ENCODE results near the gene STX5. TPM values are rescaled to one million over a fixed set of nuclear protein-coding genes. Genes with fewer than 3 reads are reported as not detected.
A peak's percentile ranks its signal among the peaks of the same experiment; 100 is the strongest.

The STX5 gene
- total RNA-seq, 4 donors from 2014 or later = 16.2 to 26.0 (median 24.9) TPM

DNA sequence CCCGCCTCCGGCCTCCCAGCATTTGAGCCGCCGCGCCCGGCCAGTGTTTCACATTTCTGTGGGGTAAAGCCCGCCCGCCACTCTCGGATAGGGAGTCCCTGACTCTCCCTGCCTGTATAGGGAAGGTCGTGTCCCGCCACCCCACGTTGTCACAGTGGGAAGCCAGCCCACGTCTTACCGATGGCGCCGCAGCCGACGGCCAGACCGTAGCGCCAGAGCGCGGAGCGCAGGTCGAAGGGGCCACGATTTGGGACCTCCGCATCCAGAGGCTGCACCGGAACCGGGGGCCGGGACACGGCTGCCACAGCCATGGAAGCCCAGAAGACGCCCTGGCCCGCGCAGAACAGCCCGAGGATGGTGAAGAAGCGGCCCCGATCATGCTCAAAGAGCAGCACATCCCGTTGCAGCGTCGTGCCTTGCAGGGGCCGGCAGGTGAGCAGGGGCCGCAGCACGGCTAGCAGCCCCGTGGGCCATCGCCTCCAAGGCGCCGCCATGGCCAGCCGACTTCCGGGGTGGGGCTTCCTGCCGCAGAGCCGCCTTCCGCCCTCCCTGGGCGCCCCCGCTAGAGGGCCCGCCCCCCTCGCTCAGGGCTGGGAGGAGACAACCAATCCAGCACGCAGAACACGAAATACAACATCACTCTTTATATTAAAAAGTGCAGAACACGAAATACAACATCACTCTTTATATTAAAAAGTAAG is 40.2 kb downstream of the STX5 start, which contains the start of gene TMEM223:
TSS of gene TMEM223 (minus strand) at position 506 of the 701 bp plus-strand sequence. CDS start at position 494, 12 bp downstream.
- peaks cover 3 to 58% of the 10 kb centered on the region in 2 donors for H3K36me3 ChIP-seq
- peak; percentile 34 to 48 for ATAC-seq
- no peaks in the 10 kb centered on the region for H3K27me3 ChIP-seq
- DNase-seq = peak; percentile 64 to 78
- peak; percentile 35 to 49 for TF ChIP-seq POLR2A (IDR thresholded peaks at IDR 0.05)
- peak in 4 of 5 experiments; percentile 22 to 44 (median 31) for TF ChIP-seq CTCF (IDR thresholded peaks at IDR 0.05 in 4 of 5, conservative IDR thresholded peaks at IDR 0.05 in 1 of 5)
- peak within 1 kb of the TSS; percentile 73 to 90 (median 80) for H3K27ac ChIP-seq
- H3K4me3 ChIP-seq = peak within 1 kb of the TSS; percentile 75 to 95 (median 86)
- intact Hi-C loops (cut with DNase I; ENCODE audit: low total_unique reads) = no loop called here
- H3K4me1 ChIP-seq = peaks cover 31 to 38% of the 10 kb centered on the region in 2 donors
- no peaks in the 10 kb centered on the region for H3K9me3 ChIP-seq
- in situ Hi-C loops (cut with MboI; ENCODE audit: low sequenced_read_pairs in 4 of 4) = no loop called here

DNA sequence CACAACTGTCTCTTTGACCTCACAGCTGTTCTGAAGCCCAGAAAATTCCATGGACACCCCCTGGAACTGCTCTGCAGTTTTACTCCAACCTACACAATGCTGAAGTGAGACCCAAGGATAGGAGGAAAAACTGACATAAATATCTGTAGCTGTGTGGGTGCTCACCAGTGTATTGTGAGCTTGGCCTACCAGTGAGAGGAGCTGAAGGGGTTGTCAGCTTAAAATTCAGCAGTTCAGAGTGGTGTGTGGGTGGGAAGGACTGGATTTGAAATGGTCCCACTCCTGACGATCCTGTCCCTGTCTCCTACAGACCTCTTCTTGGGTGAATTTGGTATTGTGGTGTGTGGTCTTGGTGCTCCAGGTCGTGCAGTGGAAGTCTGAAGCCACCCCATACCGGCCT is 42.3 kb downstream of the STX5 start:
- intact Hi-C loops (cut with DNase I; ENCODE audit: low total_unique reads) (loop anchor here (10.0 kb wide), 1 partner anchor 145 kb away; the partner anchor contains the start of gene GANAB), in situ Hi-C loops (cut with MboI; ENCODE audit: low sequenced_read_pairs in 4 of 4) (loop anchor here (5.0 to 10.0 kb wide), 2 partner anchors 73 to 75 kb away; no protein-coding TSS in a partner anchor)
- TF ChIP-seq POLR2A (IDR thresholded peaks at IDR 0.05) (no peak), CTCF (IDR thresholded peaks at IDR 0.05 in 4 of 5, conservative IDR thresholded peaks at IDR 0.05 in 1 of 5) (no peak)
- H3K36me3 ChIP-seq = peaks cover 0 to 44% of the 10 kb centered on the region in 2 donors
- H3K4me1 ChIP-seq = peaks cover 42 to 47% of the 10 kb centered on the region in 2 donors
- H3K27me3 ChIP-seq = no peaks in the 10 kb centered on the region
- H3K27ac ChIP-seq = no peak overlapping the region
- DNase-seq = no peak
- H3K9me3 ChIP-seq = no peaks in the 10 kb centered on the region
- no peak for ATAC-seq
- no peak overlapping the region for H3K4me3 ChIP-seq

DNA sequence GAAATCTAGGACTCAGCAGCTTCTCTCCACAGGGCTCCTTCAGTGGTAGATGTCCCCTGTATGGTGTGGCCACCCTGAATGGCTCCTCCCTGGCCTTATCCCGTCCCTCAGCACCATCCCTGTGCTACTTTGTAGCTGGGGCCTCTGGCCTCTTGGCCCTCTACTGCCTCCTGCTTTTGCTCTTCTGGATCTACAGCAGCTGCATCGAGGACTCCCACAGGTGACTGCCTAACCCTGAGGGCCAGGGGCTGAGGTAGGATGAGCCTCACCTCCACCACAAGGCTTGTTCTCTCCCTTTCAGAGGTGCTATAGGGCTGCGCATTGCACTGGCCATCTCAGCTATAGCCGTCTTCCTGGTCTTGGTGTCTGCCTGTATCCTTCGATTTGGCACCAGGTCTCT is 42.9 kb downstream of the STX5 start:
- no peak for ATAC-seq
- H3K4me1 ChIP-seq = peaks cover 42 to 47% of the 10 kb centered on the region in 2 donors

More for the DNA sequence above, 42.9 kb downstream of the STX5 start:
- peak overlapping the region in 1 of 4 donors; percentile 97 for H3K4me3 ChIP-seq
- intact Hi-C loops (cut with DNase I; ENCODE audit: low total_unique reads) = loop anchor here (10.0 kb wide), 1 partner anchor 144 kb away; the partner anchor contains the start of gene GANAB
- no peaks in the 10 kb centered on the region for H3K9me3 ChIP-seq
- H3K27ac ChIP-seq = peak overlapping the region in 1 of 4 donors; percentile 90
- H3K36me3 ChIP-seq = peaks cover 0 to 38% of the 10 kb centered on the region in 2 donors
- in situ Hi-C loops (cut with MboI; ENCODE audit: low sequenced_read_pairs in 4 of 4) = loop anchor here (5.0 to 10.0 kb wide), 2 partner anchors 73 to 76 kb away; no protein-coding TSS in a partner anchor
- TF ChIP-seq CTCF (IDR thresholded peaks at IDR 0.05 in 4 of 5, conservative IDR thresholded peaks at IDR 0.05 in 1 of 5) (no peak), POLR2A (IDR thresholded peaks at IDR 0.05) (no peak)
- no peaks in the 10 kb centered on the region for H3K27me3 ChIP-seq
- no peak for DNase-seq
